HepG2 (cell line): ENCODE results near the gene ATP9A. TPM values are rescaled to one million over a fixed set of nuclear protein-coding genes. Genes with fewer than 3 reads are reported as not detected.

Source experiments
- CBX1 ChIP-seq: IDR thresholded peaks from one replicate; pipeline ENCODE4 v1.6.1; 2016; ENCODE audit warnings: antibody characterized with exemption, low read depth
- CCDC6 ChIP-seq: sonication (generic); formaldehyde crosslinking; IDR thresholded peaks from 2 replicates; pipeline ENCODE4 v1.8.1; 2022; ENCODE audit warnings: mild to moderate bottlenecking, missing genetic modification reagents, moderate library complexity
- KAT2B ChIP-seq: fragments of 150-350 bp; IDR thresholded peaks from 2 replicates; pipeline ENCODE4 v1.6.1; 2014; ENCODE audit warnings: low read depth, low read length, borderline replicate concordance
- MTA1 ChIP-seq: sonication (generic); formaldehyde crosslinking; IDR thresholded peaks from 2 replicates; pipeline ENCODE4 v1.4.0; 2020; ENCODE audit warnings: missing genetic modification reagents, mild to moderate bottlenecking, borderline replicate concordance
- NFIC ChIP-seq: IDR thresholded peaks from 2 replicates; pipeline ENCODE4 v1.6.1; 2012; ENCODE audit warnings: mild to moderate bottlenecking, low read length, inconsistent platforms
- RFX1 ChIP-seq: fragments of 450-650 bp; IDR thresholded peaks from 2 replicates; pipeline ENCODE4 v1.6.1; 2017
- TMF1 ChIP-seq: sonication (generic); formaldehyde crosslinking; IDR thresholded peaks from 2 replicates; pipeline ENCODE4 v1.8.1; 2022; ENCODE audit warnings: low read depth, missing genetic modification reagents
- ZBTB21 ChIP-seq: sonication (generic); formaldehyde crosslinking; IDR thresholded peaks from 2 replicates; pipeline ENCODE4 v1.4.0; 2020; ENCODE audit warnings: missing genetic modification reagents
- ZBTB42 ChIP-seq: sonication (generic); formaldehyde crosslinking; IDR thresholded peaks from 2 replicates; pipeline ENCODE4 v1.5.0; 2020; ENCODE audit warnings: mild to moderate bottlenecking, missing genetic modification reagents
- ZNF274 ChIP-seq: sonication (generic); formaldehyde crosslinking; IDR thresholded peaks from 2 replicates; pipeline ENCODE4 v1.5.1; 2020; ENCODE audit warnings: mild to moderate bottlenecking, missing genetic modification reagents
- ZNF354B ChIP-seq: sonication (generic); formaldehyde crosslinking; IDR thresholded peaks from 2 replicates; pipeline ENCODE4 v1.8.0; 2022; ENCODE audit warnings: mild to moderate bottlenecking, missing genetic modification reagents
- ZNF431 ChIP-seq: sonication (generic); formaldehyde crosslinking; IDR thresholded peaks from 2 replicates; pipeline ENCODE4 v1.9.0; 2022; ENCODE audit warnings: missing genetic modification reagents, low read depth, mild to moderate bottlenecking, borderline replicate concordance
- ZNF501 ChIP-seq: sonication (generic); formaldehyde crosslinking; IDR thresholded peaks from 2 replicates; pipeline ENCODE4 v1.5.1; 2020; ENCODE audit warnings: mild to moderate bottlenecking, moderate library complexity, missing genetic modification reagents
- ZNF607 ChIP-seq: sonication (generic); formaldehyde crosslinking; IDR thresholded peaks from 2 replicates; pipeline ENCODE4 v1.5.1; 2020; ENCODE audit warnings: missing genetic modification reagents, mild to moderate bottlenecking, borderline replicate concordance
- ZNF652 ChIP-seq: IDR thresholded peaks from 2 replicates; pipeline ENCODE4 v1.6.1; 2016; ENCODE audit warnings: low read depth, borderline replicate concordance
- ZNF839 ChIP-seq: sonication (generic); formaldehyde crosslinking; IDR thresholded peaks from 2 replicates; pipeline ENCODE4 v1.4.0; 2020; ENCODE audit warnings: missing genetic modification reagents, mild to moderate bottlenecking, borderline replicate concordance
- ZNF878 ChIP-seq: sonication (generic); formaldehyde crosslinking; IDR thresholded peaks from 2 replicates; pipeline ENCODE4 v1.8.1; 2023; ENCODE audit warnings: mild to moderate bottlenecking, missing genetic modification reagents, moderate library complexity
- ZNF891 ChIP-seq: sonication (generic); formaldehyde crosslinking; IDR thresholded peaks from 2 replicates; pipeline ENCODE4 v1.5.0; 2020; ENCODE audit warnings: mild to moderate bottlenecking, missing genetic modification reagents
- polyA plus RNA-seq, 8 experiments: library from polyadenylated mRNA; depleted of rRNA in 3 of 8; stranded (reverse) in 7 of 8; unstranded in 1 of 8; fragments of >200 nt; fragmentation: Illumina TruSeq in 4 of 8; extraction: Trizol in 4 of 8; gene quantifications; 2 replicates each; pipeline versions ENCODE4 v1.2.1 to v1.2.3, GENCODE V29; 2011 to 2016; ENCODE audit warnings: low read depth in 4 of 8, missing spikeins in 1 of 8, mixed read lengths in 1 of 8; ENCODE audit not compliant: insufficient read depth in 1 of 8
- total RNA-seq, 5 experiments: library from RNA; depleted of rRNA; stranded (reverse); fragments of >200 nt; fragmentation: Illumina TruSeq; extraction: Trizol; gene quantifications; 2 replicates each; pipeline ENCODE4 v1.2.3, GENCODE V29; 2016; ENCODE audit warnings: low read depth in 1 of 5
- TF ChIP-seq, protein P1 (sequence below): sonication (generic); formaldehyde crosslinking; IDR thresholded peaks from 2 replicates; pipeline ENCODE4 v1.4.0; 2020; ENCODE audit warnings: mild to moderate bottlenecking, missing genetic modification reagents
- TF ChIP-seq, protein P2 (sequence below): IDR thresholded peaks from 2 replicates; pipeline ENCODE4 v1.6.1; 2016; ENCODE audit warnings: mild to moderate bottlenecking
- TF ChIP-seq, protein P3 (sequence below): sonication (generic); formaldehyde crosslinking; IDR thresholded peaks from 2 replicates; pipeline ENCODE4 v1.4.0; 2020; ENCODE audit warnings: mild to moderate bottlenecking, low read depth, missing genetic modification reagents

ATP9A gene
- total and polyA plus RNA-seq, 2 of the 13 experiments (the other 11 are each of a cell fraction or from before 2014, with no cell fraction given): 11.8 to 18.5 TPM

DNA sequence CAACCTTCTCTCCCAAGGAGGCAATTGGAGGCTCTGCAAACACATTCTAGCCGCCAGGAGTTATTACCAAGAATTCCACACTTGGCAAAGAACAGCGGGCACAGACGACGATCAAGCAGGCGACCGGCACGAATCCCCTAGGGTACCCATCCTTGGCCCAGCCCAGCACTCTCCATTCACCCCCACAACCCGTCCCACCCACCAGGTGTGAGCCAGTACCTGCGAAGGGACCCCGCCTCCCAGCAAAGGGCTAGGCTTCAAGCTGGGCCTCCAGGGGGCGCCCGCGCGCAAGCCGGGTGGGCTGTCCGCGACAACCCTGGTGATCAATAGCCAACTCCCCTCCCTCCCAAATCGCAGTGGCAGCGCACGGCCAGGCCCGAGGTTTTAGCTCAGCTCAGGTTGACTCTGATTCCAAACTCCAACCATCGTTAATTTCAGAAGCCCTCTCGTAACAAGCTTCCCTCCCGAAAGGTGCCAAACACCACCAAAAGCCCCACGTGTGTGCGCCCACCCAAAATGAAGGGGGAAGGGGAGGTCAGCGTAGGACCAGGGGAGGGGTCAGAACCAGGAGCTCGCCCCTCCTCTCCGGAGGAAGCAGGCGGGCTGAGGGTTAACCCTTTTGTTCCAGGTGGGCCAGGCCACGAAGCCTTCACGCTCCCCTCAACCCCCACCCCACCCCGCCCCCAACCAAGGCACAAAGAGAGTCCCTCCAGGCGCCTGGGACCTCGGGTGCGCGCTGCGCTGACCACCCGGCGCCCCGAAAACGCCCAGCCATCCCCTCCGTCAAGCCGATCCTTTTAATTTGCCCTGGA lies 32.1 kb upstream of the ATP9A start (continued):
- TF ChIP-seq, protein P1, sequence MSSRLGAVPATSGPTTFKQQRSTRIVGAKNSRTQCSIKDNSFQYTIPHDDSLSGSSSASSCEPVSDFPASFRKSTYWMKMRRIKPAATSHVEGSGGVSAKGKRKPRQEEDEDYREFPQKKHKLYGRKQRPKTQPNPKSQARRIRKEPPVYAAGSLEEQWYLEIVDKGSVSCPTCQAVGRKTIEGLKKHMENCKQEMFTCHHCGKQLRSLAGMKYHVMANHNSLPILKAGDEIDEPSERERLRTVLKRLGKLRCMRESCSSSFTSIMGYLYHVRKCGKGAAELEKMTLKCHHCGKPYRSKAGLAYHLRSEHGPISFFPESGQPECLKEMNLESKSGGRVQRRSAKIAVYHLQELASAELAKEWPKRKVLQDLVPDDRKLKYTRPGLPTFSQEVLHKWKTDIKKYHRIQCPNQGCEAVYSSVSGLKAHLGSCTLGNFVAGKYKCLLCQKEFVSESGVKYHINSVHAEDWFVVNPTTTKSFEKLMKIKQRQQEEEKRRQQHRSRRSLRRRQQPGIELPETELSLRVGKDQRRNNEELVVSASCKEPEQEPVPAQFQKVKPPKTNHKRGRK (CRISPR knock-in tag): peak; percentile 95
- TF ChIP-seq, protein P2, sequence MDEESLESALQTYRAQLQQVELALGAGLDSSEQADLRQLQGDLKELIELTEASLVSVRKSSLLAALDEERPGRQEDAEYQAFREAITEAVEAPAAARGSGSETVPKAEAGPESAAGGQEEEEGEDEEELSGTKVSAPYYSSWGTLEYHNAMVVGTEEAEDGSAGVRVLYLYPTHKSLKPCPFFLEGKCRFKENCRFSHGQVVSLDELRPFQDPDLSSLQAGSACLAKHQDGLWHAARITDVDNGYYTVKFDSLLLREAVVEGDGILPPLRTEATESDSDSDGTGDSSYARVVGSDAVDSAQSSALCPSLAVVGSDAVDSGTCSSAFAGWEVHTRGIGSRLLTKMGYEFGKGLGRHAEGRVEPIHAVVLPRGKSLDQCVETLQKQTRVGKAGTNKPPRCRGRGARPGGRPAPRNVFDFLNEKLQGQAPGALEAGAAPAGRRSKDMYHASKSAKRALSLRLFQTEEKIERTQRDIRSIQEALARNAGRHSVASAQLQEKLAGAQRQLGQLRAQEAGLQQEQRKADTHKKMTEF (CRISPR knock-in tag): peak; percentile 80
- no peak for TF ChIP-seq KAT2B
- 0 out of 2 replicates have a peak, but pooled peaks have one; percentile 69 for TF ChIP-seq ZNF274
- TF ChIP-seq ZNF431 (CRISPR knock-in tag): 0 out of 2 replicates have a peak, but pooled peaks have one; percentile 77
- peak; percentile 54; the same call in 1 of the 2 replicates for TF ChIP-seq TMF1 (CRISPR knock-in tag)
- TF ChIP-seq ZNF652 (CRISPR knock-in tag): peak; percentile 85
- TF ChIP-seq ZNF501 (CRISPR knock-in tag): peak; percentile 71; the same call in 1 of the 2 replicates
- TF ChIP-seq ZBTB42 (CRISPR knock-in tag): no peak
- TF ChIP-seq, protein P3, sequence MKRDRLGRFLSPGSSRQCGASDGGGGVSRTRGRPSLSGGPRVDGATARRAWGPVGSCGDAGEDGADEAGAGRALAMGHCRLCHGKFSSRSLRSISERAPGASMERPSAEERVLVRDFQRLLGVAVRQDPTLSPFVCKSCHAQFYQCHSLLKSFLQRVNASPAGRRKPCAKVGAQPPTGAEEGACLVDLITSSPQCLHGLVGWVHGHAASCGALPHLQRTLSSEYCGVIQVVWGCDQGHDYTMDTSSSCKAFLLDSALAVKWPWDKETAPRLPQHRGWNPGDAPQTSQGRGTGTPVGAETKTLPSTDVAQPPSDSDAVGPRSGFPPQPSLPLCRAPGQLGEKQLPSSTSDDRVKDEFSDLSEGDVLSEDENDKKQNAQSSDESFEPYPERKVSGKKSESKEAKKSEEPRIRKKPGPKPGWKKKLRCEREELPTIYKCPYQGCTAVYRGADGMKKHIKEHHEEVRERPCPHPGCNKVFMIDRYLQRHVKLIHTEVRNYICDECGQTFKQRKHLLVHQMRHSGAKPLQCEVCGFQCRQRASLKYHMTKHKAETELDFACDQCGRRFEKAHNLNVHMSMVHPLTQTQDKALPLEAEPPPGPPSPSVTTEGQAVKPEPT (CRISPR knock-in tag): 0 out of 2 replicates have a peak, but pooled peaks have one; percentile 61
- peak; percentile 90; the same call in 1 of the 2 replicates for TF ChIP-seq MTA1 (CRISPR knock-in tag)
- peak; percentile 70 for TF ChIP-seq CBX1
- no peak for TF ChIP-seq ZNF354B
- no peak for TF ChIP-seq ZBTB21 (CRISPR knock-in tag)
- TF ChIP-seq ZNF878: no peak
- TF ChIP-seq ZNF607: peak; percentile 63; the same call in 1 of the 2 replicates
- peak; percentile 87 for TF ChIP-seq ZNF891 (CRISPR knock-in tag)
- peak; percentile 94; the same call in 1 of the 2 replicates for TF ChIP-seq ZNF839 (CRISPR knock-in tag)
- 0 out of 2 replicates have a peak, but pooled peaks have one; percentile 14 for TF ChIP-seq CCDC6 (CRISPR knock-in tag)
- TF ChIP-seq RFX1: no peak
- TF ChIP-seq NFIC: no peak
